GM18873 (cell line): ENCODE measurements around the gene ROBO1.
"Not testable (repeated sequence)": the region's sequence is repeated elsewhere in the genome, so short reads cannot be mapped to it uniquely, and the experiment has no call there.

Experiments
- ATAC-seq: cut with Tn5 transposase; IDR thresholded peaks from one replicate; pipeline ENCODE4 v1.9.1; 2021; ENCODE audit warnings: mild to moderate bottlenecking, moderate library complexity, moderate number of reproducible peaks; ENCODE audit not compliant: unreplicated experiment, low FRiP score

Gene ROBO1

DNA sequence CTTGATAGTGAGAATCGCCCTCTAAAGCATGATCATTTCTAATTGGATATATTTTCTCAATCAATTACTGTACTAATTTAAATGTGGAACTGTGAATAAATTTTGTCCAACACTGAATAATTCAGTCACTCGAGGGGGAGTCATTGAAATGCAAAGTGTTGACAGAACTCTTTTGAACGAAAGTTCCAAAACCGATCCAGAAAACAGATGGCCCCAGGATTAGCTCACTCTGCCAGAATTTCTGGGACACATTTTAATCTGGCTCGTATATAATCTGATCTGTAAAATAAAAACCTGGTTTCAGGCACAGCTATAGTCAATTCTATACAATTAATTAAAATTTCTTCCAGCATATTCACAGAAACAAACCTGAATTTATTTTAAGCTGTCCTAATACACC, 580.4 kb downstream of the ROBO1 start:
- ATAC-seq: no peak

DNA sequence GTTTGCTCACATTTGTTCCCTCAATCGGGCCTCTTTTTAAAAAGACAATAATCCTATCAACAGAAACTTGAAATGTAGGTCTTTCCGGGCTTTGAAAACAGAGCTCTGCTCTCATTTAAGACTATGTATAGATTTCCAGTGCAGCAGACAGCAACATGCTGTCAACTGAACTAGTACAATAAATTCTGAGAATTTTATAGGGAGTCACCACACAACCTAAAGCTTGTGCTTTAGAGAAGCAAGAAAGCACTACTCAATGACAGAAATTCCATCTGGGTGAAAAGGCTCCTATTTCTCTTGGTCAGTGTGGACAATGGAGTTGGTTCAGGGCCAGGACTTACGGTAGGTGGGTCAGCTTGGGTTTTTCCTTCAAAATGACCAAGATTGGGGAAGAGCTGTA, 583.5 kb downstream of the ROBO1 start:
- no peak for ATAC-seq

DNA sequence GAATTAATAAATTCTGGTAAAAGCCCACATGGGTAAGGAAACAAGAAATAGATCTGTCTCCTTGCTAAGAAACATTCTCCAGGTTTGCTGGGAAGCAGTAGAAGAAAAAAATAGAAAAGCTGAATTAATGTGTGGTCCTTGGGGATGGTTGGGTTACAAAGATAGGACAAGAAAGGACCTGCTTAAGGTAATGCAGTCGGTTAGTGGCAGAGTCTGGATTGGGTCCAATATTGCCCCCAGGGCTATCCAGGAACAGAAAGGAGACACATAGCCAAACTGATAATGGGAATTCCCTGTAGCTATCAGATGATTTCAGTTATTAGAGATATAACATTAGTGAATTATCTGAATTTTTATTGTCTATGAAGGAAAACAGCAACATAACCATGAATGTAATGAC, 584.3 kb downstream of the ROBO1 start:
- ATAC-seq: no peak

DNA sequence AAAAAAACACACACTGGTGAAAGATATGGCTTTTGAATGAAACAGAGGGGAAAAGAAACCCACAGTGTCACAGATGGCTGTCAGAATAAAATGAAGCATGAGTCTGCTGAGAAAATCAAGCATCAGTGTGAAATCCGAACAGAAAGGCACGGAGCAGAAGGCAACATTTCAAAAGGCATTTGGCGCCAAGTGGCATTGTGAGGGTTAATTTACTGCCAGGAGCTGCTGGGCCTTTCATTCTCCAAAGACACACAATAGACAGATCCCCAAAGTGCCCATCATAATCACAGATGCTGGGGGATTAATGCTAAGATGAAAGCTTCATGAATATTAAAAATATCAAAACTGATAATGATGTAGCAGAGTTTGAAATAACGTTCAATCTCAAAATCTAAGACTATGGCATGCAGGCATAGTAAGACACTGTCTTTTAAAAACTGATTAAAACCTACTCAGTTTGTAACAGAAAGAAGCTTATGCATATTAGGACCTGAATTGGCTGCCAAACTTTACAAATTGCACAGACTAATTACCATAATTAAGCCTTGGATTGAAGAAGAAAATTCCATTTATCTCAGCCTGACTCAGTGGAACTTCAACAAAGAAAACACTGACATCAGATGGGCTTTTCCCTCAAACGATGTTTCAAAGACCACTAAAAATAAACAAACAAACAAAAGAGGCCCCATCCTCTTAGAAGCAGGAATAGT, 589.2 kb downstream of the ROBO1 start:
- no peak for ATAC-seq

DNA sequence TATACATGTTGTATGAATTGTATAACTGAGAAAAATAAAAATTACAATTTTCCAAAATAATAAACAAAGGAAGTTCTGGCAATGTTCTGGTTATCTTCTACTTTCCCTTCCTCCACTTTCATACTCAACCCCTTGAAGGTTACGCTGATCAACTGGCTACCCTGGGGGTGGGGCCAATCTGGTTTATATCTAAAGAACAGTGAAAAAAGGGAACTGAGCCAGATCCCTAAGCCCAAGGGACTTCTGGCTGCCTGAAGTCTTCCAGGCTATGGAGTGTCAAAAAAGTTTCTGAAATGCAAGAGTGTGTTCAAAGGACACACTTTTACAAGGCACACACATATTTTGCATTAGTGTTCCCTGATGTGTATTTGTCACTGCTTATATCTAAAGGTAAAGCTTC, 591.9 kb downstream of the ROBO1 start:
- ATAC-seq: no peak

DNA sequence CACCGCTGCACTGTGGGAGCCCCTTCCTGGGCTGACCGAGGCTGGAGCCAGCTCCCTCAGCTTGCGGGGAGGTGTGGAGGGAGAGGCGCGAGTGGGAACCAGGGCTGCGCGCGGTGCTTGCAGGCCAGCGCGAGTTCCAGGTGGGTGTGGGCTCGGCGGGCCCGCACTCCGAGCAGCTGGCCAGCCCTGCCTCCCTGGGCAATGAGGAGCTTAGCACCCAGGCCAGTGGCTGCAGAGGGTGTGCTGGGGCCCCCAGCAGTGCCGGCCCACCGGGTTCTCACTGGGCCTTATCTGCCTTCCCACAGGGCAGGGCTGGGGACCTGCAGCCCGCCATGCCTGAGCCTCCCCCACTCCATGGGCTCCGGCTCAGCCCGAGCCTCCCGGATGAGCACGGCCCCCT, 594.5 kb downstream of the ROBO1 start:
- ATAC-seq: not testable (repeated sequence)

DNA sequence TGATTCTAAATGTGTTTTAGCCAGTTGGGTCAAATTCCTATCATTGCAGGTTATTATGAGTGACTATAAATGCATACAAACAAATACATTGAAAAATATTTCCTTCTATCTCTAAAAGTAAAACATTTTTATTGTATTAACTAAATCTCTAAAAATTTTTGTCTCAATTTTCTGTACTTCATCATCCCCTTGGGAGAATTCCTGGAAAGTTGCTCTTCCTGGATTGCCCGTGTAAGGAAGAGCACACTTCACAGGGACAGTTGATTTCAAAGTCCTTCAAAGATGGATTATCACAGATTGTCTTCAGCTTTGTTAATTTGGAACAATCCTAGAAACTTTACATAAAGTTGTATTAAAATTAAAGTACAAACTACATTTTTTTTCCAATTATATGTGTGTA, 595.6 kb downstream of the ROBO1 start:
- no peak for ATAC-seq

DNA sequence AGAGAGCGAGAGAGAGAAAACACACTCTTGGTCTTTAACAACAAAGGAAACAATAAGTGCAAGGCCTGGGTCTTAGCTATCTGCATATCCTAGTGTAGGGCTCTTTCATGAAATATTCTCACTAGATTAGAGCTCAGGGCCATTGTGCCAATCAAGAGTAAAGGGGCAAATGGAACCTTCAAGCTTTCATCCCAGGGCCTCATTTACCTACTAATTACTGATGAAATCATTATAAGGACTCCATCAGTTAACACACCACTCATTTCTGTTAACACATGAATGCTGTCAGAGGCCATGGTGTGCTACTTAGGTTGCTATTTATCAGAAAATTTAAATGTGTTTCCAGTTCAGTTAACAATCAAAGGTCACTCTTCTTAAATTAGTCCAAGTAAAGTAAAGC, 597.8 kb downstream of the ROBO1 start:
- ATAC-seq: no peak

DNA sequence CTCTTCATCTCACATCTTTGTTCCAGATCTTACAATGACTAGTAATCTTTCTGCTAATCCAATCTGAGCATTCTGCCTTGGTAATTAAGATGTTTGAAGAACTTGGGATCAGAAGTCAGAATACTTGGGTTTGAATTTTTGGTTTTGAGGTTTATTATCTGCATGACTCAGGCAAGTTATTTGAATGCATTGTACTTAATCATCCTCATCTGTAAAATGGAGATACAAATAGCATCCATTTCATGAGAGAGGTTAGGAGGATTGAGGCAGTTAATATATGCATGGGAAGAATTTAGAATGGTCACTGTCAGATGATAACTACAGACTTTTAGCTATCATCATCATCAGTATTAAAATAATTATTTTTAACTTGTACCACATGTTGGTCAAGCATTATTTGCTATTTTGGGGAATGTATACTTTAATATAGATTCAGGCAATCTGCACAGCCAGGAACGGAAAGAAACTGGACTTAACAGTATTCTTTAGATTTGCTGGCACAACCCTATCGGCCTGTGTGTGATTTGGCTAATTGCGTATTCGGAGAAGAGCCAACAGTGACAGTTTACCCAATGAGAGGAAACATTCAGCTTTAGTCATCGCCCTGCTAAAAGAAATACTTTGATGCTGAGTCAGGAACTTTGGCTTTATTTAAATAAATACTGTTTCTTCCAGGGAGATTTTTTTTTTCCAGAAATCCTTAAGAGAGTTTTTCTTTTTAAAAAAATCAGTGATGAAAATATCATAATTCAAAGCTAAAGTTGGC, 600.0 kb downstream of the ROBO1 start:
- no peak for ATAC-seq

DNA sequence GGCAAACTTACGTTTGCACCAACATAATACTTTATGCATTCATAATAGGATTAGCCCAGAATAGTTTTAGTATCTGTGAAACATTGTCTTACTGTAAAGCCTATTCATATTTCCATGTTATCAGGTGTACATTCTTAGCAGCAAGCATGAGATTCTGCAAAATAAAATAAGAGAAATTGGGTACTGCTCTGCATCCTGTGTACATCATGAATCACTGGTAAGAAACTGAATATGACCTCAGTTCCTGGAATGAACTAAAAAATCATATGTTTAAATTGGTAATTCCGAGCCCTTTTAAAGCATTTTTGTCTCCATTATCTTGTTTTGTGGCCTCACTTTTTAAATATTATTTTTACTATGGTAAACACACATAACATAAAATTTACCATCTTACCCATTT, 605.1 kb downstream of the ROBO1 start:
- ATAC-seq: no peak

DNA sequence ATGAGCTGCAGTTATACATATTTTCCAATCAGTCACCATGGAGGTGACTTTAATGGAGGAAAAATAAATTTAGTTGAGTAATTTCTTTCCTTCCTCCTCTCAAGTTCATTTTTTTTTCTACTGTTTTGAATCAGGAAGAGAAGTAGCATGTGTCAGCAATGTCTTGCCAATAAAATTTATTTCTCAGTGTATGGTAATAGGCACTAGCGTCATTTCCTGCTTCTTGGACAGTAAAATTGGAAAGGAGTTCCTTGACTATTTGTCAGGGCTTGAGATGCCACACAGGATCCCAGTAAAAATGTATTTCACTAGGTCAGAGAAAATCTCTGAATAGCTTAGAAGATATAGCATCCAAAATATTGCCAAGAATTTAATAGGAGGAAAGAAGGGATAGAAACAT, 605.9 kb downstream of the ROBO1 start:
- no peak for ATAC-seq

DNA sequence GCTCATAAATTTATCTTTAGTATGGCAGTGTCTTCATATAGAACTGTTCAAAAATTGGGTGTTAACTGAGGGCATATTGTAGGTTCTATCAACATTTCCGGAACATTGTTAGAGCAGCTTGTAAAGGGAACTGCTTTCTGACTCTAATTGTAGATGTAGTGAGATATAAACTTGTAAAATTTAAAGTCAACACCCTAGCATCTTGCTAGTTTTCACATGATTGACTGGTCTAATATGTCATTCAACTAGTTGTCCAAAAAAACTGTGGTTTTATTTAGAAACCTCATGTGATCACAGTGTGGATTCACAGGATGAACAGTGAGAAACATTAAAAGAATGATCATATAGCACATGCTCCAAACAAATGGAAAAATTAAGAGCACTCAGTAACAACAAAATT, 607.4 kb downstream of the ROBO1 start:
- no peak for ATAC-seq

DNA sequence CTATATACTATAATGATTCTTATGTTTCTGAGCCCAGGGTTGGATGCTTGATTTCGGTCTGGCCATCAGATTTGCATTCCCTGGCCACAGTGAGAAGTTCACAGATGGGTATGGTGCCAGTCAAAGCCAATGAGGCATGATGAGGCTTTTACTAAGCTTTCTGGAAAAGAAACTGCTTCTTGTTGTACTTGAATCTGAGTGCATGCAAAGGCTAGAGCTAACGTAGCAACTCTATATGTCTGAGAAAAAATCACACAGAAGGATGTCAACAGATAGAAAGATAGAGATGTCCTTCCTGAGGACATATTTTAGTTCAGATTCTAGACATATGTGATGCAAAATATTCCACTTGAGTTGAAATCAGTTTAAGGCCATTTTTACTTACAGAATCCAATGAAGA, 608.1 kb downstream of the ROBO1 start:
- no peak for ATAC-seq

DNA sequence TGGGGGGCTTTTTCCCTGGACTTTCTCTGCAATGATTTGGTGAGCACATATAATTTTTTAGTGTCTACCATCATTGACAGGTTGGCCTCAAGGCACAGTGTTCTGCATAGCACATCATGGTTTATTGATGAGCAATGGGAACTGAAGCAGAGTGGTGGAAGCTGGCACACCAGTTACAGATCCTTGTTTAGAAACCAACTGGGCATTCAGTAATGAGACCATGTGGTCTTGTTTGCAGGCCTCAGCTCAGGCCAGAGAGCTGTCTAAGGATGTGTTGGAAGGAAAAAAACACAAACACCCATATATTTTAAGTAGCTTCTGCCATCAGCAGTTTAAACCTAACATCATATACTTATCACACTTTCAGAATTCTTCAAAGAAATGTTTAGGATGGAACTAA, 610.6 kb downstream of the ROBO1 start:
- no peak for ATAC-seq

DNA sequence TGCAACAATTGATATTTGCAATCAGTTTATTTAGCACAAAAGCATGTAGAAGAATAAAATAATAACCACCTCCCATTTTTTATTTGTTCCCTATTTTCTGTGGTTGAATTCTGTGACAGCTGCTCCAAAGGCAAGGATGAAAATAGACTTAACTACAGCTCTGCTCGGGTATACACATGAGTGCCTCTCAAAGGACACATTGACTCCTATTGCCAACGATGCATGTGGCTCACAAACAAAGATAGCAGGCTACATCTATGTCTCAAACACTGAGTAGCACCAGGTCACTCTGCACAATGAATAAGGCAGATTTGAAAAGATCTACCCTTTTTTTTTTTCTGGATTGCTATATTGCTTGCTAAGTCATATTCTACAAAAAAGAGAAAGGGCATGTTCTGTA, 612.9 kb downstream of the ROBO1 start:
- no peak for ATAC-seq

DNA sequence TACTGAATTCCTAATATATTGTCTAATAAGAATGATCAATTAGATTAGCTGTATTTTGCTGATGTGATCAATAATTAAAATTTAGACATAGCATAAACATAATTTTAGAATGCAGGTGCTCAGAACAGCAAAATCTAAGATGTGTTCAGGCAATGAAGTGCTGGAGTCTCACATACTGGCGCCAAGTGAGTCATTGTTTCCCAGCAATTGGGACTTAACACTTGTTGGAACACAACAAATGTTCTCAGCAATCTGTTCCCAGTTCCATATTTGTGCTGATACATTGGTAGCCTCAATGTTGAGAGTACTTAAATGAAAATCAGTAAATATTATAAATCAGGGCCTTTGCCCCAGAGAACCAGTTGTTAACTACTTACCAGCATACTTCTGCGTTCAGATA, 619.0 kb downstream of the ROBO1 start:
- no peak for ATAC-seq

DNA sequence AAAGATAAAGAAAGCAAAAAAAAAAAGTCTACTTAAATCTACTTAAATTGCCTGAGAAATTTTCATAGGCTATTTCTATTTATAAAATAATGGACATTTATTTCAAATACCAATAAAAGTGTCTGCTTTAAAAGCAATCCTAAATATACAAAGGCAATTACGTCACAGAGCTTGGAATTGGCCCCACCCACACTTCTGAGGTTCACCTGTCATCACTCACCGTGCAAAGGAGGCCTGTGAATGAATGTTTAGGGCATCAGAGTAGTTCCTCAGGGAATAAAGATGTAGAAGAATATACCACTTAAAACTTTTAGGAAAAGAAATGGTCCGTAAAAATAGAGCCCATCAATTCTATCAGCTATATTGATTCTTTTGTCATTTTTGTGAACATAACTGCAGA, 621.8 kb downstream of the ROBO1 start:
- ATAC-seq: no peak

DNA sequence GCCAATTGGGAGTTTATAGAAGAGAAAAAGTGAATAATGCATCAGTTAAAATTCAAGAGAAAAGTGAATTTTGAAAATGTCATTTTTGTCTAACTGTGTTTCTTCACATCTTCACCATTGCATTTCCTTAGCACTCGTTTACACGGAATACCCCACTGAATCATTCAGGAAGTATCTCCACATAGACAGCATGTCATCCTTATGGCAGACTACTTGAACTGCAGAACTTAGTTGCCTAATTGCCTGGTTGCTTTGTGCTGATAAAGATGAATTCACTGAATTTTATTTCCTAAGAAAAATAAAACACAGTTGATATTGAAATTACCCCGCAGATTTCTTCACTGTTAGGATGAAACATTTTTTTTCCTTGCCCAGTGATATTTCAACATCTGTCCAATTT, 627.1 kb downstream of the ROBO1 start:
- no peak for ATAC-seq

DNA sequence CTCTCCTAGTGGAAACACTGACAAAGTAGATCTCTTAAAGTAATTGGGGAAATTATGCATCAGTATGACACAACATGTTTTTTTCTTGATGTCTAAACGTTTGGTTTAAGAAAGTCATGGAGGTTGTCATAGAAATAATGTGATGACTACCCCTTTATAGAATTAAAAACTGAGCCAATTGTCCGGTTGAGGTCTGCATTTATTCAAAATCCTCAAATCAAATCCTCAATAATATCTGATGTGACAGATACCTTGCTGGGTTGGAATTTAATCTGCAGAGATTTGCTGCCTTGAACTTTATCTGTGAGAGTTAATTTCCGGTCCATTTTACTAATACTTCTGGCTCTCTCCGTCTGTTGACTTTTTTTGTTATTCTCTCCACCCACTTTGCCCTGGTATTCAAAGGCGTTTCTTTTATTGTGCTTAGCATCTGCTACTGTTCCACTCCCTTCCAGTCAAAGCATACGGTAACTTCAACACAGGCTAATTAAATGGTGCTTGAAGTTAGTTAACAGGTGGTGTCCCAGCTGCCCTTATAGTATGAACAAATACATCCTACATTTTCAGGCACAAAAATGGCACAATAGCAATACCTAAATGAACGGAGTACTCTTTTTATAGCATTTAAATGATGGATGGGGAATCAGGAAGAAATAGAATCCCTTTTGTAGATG, 628.3 kb downstream of the ROBO1 start:
- no peak for ATAC-seq

DNA sequence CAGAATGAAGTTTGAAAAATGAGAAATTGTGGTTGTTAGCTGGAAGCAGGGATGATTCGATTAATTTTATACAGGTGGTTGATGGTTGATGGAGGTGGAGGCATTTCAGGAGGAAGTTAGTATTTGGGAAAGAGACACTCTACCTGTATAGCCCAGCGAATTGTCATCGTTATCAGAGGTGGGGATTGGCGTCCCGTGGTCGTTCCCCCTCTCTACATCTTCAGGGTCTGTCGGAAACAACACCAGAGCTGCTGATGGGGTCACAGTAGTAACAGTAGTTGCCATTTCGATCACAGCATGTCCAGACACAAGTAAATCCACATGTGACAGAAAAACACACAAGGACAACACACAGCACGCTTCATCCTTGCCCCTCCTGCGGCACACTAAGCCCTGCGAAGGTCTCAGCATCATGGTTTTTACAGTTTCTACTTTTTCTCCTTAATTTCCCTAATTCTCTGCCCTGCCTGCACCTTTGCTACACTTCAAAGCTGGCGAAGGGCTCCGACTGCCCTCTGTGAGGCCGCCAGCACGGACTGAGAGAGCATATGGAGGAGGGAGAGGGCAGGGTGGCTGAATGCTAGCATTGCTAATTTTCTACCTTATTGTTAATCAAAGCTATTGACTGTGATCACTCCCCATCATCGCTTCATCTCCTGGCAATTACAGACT, 642.3 kb downstream of the ROBO1 start:
- no peak for ATAC-seq

DNA sequence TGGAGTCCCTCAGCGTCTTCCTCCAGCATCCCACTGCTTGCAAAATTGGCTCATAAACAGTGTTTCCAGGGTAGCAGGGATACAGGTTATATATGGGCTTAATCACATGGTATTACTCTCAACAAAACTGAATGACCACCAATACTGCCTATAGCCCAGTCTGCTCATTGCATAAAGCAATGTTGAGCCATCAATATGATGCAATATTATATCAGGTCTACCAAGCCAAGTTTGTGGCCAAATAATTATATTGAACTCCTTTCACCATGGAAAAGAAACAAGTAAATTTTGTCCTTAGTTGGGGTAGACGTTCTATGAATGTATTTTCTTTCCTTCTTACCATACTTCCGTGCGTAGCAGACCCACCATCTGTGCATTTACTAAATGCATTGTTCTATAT, 652.3 kb downstream of the ROBO1 start:
- no peak for ATAC-seq
